ENCODE results near the gene MNT.

DNA sequence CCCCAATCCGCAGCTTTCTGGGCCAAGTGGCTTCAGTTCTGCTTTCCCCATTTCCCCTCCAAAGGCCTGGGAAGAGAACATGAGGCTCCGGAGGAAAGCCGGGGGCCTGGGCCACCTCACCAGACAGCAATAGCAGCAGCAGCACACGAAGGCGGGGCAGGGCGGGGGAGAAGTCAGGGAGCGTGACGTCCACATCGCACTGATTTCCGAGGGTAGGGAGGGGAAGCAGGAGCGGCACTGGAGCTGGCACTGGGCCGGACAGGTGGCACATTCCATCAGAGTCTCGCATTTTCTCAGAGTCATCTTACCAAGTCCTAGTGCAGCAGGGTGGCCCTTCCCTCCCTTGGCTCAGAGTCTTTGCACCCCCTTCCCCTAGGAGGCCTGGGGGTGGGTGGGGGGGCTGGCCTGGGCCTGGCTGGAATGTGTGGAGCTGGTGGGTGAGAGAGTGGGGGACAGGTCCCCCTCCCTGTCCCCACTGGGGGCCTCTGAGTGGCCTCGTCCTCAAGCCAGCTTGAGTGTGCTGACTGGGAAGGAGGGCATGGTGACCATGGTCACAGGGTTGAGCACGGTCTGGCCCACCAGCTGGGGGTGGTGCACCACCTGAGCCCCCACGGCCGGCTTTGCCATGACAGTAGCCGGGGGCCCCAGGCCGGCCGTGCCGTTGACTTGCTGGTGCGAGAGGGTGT is 14.3 kb downstream of the MNT start:
- TF ChIP-seq, protein P1, sequence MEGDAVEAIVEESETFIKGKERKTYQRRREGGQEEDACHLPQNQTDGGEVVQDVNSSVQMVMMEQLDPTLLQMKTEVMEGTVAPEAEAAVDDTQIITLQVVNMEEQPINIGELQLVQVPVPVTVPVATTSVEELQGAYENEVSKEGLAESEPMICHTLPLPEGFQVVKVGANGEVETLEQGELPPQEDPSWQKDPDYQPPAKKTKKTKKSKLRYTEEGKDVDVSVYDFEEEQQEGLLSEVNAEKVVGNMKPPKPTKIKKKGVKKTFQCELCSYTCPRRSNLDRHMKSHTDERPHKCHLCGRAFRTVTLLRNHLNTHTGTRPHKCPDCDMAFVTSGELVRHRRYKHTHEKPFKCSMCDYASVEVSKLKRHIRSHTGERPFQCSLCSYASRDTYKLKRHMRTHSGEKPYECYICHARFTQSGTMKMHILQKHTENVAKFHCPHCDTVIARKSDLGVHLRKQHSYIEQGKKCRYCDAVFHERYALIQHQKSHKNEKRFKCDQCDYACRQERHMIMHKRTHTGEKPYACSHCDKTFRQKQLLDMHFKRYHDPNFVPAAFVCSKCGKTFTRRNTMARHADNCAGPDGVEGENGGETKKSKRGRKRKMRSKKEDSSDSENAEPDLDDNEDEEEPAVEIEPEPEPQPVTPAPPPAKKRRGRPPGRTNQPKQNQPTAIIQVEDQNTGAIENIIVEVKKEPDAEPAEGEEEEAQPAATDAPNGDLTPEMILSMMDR (IDR thresholded peaks at IDR 0.05): no peak
- no peak for TF ChIP-seq POLR2A (IDR thresholded peaks at IDR 0.05)
- no peak for TF ChIP-seq POLR2AphosphoS5 (IDR thresholded peaks at IDR 0.05; ENCODE audit: insufficient read depth in 1 of 2, low read depth in 1 of 2)

Data from vagina (tissue), 2 donors.